Brain pericyte (primary cell): Measurements from ENCODE around the gene TP53TG5.

Experiments used
- DNase-seq: peaks from one replicate; pipeline ENCODE4 v3.0.0-alpha.2; 2012; ENCODE audit warnings: low read depth, low spot score

TP53TG5 gene

DNA sequence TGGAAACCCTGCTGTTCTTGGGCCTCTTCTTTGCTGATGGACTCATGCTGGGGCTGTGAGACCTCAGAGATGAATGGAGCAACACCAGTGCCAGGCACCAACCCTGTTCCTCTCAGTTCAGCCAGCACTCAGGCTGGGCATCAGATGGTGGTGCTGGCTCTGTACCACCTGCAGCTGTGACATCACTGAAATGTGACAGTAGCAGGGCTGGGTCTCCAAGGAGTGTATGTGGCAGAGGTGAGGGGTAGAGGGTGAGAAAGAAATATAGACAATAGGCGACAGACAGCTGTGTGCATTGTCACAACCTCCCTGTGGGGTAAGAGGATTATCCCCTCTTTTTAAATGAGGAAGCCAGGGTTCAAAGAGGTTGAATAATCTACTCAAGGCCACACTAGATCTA is at the start of gene TP53TG5:
Gene TP53TG5, minus strand, starts transcription at position 135 of the 400 bp plus-strand sequence. Its CDS starts 89 bp downstream, at position 46.
- no peak for DNase-seq

- DNase-seq, result no peak
These were observed 49.4 kb upstream of the TP53TG5 start for GRCh38 chr20:45427236-45428149.

DNA sequence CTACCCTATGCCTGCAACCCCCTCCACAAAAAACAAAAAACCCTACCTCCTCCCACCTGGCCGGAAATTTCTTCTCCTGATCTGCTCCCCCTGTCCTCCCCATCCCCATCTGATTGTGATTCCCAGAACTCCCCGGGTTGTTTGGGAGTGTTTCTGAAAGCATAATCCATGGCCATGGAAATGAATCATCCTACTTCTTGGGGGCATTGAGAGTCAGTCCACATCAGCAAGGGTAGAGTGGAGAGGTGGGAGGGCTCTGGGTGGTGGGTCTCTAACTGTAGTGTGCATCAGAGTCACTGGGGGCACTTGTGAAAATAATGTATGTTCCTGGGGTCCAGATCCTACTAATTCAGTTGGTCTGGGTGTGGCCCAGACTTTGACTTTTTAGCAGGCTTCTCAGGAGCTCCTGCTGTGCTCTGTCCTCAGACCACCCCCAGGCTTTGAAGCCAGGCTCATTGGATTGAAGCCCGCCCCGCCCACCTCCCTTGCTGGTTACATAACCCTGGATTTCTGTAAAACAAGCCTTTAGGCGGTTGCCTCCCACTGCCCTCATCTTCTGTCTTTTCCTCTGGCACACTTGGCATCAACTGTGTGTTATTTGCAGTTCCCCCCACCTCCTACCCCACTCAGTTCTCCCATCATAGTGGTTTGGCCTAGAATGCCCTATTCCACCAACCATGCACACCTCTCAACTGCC is 48.3 kb upstream of the TP53TG5 start:
- DNase-seq, result no peak

- no peak for DNase-seq
These were observed 47.4 kb upstream of the TP53TG5 start for GRCh38 chr20:45425561-45425960.

DNA sequence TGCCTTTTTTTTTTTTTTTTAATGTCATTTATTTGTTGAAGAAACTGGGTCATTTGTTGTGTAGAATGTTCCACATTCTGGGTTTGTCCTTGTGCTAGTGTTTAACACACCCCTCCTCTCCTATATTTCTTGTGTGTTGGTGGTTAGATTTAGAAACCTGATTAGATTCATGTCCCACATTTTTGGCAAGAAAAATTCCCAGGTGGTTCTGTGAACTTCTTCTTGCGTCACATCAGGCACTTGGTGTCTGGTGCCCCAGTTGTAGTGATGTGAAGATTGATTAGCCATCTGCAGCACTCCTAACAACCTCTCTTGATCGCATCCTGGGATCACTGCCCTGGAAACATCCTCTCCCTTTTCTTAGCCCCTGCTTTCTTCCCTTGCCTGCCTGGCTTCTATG is 45.6 kb upstream of the TP53TG5 start:
- no peak for DNase-seq

DNA sequence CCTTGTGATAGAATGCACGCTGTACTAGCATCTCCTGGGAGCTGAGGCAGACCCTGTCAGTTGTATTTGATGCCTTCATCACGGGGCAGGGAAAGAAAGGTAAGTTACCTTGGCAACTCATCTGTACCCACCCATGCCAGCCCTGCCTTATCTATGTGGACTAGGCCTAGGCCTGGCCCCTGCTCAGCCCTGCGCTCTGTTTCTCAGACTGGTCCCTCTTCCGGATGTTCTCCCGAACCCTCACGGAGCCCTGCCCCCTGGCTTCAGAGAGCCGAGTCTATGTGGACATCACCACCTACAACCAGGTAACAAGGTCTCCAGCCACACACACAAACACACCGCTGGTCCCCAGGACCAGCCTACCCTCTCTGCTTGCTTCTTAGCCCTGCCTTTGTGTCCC is 42.0 kb upstream of the TP53TG5 start:
- DNase-seq, result no peak

DNA sequence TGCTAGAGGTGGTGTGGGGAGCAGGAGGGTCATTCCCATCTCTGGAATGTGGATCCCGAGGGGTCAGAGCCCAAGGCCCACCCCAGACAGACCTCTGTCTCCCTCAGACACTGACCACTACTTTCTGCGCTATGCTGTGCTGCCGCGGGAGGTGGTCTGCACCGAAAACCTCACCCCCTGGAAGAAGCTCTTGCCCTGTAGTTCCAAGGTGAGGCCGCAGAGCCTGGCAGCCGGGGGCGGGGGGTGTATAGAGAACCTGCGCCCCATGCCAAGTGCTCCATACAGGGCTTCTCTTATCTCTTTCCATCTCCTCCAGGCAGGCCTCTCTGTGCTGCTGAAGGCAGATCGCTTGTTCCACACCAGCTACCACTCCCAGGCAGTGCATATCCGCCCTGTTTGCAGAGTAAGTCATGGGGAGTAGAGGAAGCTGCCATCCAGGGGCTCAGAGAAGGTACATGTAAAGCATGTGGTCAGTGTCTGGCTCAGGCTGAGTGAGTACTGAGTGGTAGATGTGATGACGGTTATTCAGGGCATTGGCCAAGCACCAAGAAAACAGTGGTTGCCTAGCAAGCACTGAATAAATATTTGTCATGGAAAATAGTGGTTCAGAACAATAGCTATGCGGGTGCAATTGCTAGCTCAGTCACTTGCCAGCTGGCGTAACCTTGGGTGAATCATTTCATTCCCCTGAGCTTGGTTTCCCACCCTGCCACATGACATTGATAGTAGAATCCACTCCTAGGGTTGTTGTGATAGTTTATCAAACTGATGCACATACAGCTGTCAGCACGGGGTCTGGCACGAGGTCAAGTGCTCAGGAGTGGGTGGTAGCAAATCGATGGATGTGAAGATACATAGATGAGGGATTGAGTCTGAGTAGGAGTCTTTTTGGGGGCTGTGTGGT is 41.3 kb upstream of the TP53TG5 start:
- peak; percentile 49 for DNase-seq

DNA sequence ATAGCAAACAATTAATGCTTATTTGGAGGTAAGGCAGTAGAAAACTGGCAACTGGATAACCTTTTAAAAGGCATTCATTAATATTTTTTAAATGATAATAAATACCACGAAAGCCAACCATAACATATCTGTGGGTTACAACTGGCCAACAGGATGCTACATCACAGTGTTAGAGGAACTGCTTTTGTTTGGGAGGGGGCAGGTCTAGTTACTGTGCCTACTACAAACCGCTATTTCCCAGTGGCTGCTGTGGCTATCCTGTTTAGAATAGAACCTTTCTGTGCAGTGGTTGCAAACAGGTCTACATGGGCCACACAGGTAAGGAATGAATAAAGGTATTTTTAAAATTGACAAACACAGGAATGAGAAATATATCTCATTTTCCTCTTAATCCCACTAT is 38.8 kb upstream of the TP53TG5 start:
- no peak for DNase-seq

DNA sequence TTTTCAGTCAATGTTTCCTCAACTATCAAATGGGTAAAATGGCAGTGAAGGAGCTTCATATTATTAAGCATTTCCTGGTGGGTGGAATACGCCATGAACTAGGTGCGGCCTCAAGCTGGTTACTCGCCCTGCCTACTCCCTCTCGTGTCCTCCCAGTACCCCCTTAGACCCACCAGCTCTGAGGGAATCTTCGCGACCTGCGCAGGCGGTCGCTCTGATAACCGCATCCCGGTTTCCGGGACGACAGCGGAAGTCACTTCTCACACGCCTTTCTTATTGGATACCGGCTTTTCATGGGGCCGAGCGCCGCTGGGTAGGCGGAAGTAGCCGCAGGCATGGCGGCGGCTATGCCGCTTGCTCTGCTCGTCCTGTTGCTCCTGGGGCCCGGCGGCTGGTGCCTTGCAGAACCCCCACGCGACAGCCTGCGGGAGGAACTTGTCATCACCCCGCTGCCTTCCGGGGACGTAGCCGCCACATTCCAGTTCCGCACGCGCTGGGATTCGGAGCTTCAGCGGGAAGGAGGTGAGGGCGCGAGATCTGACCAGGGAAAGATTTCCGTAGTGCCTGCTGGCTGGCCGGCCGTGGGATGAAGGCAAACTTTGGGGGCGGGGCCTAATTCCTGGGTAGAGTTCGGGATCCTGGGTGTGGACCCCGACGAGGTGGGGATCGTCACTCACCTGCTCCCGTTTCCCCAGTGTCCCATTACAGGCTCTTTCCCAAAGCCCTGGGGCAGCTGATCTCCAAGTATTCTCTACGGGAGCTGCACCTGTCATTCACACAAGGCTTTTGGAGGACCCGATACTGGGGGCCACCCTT is 37.9 kb upstream of the TP53TG5 start, which contains the start of gene PIGT:
Gene PIGT, plus strand, starts transcription at position 320 of the 816 bp plus-strand sequence. Its CDS starts 16 bp downstream, at position 336.
- no peak for DNase-seq

GRCh38 chr20:45413479-45413878 is 35.4 kb upstream of the TP53TG5 start:
- no peak for DNase-seq

DNA sequence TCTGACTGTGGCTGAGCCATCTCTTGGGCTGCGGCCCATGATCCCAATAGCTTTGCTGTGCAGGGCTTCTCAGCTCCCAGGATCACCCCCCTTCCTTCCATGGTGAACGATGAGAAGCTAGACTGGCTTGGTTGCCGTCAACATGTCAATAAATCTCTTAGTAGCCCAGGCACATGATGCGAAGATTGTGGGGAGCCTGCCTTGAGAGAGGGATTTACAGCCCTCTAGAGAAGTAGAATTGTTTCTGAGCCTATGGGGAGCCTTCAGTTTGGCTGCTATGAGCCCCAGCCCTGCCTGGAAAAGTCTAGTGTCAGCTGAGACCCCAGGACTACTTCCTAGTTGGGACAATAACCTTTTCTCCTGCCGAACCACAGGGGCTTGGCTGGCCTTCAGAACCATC is 34.5 kb upstream of the TP53TG5 start:
- DNase-seq, result no peak

DNA sequence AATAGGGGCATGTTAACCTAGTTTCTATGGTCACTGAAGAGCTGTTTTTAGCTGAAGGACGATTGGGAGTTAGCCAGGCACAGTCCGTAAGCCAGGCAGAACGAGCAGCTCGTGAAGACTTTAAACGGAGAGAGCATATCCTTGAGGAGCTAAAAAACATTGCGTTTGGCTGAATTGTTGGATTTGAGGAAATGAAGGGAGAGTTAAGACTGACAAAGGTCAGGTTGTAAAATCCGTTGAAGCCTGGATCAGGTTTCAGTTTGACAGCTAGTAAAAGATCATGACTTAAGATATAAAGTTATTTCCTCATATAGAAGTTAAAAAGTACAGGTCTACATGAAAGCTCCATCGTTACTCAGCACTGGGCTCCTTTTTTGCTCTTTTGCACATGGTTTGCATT is 32.8 kb upstream of the TP53TG5 start:
- no peak for DNase-seq

DNA sequence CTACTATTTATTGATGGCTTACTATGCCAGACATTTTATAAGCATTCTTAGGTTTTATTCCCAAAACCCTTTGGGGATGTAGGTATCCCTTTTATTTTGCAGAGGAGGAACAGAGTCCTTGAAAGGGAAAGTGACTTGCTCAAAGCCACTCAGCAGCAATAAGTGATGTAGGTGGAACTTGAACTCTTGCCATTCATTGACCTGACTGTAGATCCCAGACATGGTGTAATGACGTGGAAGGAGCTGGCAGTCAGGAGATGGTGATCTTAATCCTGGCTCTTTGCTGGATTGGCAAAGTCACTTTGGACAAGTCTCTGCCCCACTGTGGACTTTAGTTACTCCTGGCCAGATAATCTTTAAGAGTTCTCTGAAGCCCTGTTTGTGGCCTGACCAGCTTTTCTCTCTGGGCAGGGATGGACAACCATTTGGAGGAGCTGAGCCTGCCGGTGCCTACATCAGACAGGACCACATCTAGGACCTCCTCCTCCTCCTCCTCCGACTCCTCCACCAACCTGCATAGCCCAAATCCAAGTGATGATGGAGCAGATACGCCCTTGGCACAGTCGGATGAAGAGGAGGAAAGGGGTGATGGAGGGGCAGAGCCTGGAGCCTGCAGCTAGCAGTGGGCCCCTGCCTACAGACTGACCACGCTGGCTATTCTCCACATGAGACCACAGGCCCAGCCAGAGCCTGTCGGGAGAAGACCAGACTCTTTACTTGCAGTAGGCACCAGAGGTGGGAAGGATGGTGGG is 31.6 kb upstream of the TP53TG5 start:
- no peak for DNase-seq

GRCh38 chr20:45408646-45409213 is 30.6 kb upstream of the TP53TG5 start:
- no peak for DNase-seq

DNA sequence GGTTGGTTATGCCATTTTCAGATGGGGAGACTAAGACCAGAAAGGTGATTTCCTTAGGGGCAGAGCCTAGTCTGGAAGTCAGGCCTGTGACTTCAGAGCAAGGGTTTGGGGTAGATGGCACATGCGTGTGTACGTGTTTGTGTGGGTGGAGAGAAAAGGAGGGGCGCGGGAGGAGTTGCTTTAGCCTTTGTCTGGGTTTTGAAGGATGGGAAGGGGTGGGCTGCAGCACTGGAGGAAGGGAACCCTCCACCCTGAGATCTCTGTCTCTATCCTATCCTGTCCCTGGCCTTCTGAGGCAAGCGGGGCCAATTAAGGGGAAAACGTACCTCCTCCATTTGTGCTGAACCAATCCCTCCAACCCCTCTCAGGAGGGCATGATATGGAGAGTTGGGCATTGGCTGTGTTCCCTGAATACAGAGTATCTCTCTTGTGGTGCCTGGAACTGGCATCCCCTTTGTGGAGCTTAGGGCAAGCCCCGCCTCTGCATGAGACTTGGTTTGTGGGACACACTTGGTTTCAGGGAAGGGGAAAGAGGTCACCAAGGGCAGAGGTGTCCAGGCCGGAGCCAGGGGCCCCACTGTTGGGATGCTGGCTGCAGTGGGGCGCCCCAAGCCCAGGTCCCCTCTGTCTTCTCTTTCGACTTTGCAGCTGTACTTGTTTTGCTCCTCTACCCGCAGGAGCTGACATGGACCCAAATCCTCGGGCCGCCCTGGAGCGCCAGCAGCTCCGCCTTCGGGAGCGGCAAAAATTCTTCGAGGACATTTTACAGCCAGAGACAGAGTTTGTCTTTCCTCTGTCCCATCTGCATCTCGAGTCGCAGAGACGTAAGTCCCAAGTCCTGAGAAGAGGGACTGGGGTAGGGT is 29.9 kb upstream of the TP53TG5 start, which contains the start of gene DBNDD2:
Gene DBNDD2, plus strand, starts transcription at position 507 of the 863 bp plus-strand sequence. Its CDS starts 179 bp downstream, at position 686.
- no peak for DNase-seq

- DNase-seq, result no peak
These were observed 29.1 kb upstream of the TP53TG5 start for GRCh38 chr20:45407067-45407745.

GRCh38 chr20:45406260-45407066 is 28.3 kb upstream of the TP53TG5 start:
- no peak for DNase-seq
